HG03280 (cell line): ENCODE data around the gene POLDIP3.
A peak's percentile ranks its signal among the peaks of the same experiment; 100 is the strongest.
"Not testable (repeated sequence)": the region's sequence is repeated elsewhere in the genome, so short reads cannot be mapped to it uniquely, and the experiment has no call there.

ENCODE experiments used
- ATAC-seq: cut with Tn5 transposase; IDR thresholded peaks from one replicate; pipeline ENCODE4 v1.9.1; 2021; ENCODE audit warnings: mild to moderate bottlenecking, moderate library complexity; ENCODE audit not compliant: unreplicated experiment

Gene POLDIP3

DNA sequence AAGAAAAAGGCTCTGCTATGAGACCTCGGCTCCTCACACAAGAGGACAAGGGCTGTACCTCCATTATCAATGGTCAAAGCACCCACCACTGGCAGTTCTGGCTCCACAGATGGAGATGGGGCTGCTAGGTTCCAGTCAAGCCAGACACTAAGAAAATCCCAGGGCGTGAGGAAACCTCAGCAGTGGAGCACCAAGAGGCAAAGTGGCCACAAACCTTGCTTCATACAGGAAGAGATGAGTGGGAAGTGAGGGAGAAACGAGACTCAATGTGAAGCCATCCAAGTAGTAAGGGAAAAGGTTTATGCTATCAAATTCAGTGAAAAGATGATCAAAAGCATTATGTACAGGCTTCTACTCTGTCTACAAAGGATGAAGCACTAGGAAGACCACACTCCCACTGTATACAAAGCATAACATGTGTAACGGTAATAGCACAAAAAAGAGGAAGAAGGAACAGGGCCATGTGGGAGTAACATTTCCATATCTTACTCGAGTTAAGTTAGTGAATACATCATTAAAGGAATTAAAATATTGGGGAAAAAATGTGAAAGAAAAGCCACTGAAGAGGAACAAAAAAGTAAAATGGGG is 27.0 kb downstream of the POLDIP3 start:
- ATAC-seq = no peak

DNA sequence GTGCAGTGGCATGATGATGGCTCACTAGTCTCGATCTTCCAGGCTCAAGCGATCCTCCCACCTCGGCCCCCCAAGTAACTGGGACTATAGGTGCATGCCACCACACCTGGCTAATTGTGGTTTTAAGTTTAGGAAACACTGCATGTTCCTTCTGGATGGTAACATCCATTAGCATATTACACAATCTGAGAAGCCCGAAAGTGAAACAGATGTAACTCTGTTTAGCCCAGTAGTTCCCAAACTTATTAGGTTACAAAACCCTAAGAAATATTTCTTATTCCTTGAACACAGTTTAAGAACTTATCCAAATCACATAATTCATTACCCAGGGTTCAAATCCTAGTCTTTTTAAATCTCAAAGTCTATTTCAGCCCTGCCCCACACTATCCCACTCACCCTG is 28.3 kb downstream of the POLDIP3 start:
- ATAC-seq = no peak

- no peak for ATAC-seq
Measured at GRCh38 chr22:42585096-42585495, 29.6 kb downstream of the POLDIP3 start.

- ATAC-seq = no peak
Measured at GRCh38 chr22:42584364-42584940, 30.2 kb downstream of the POLDIP3 start.

GRCh38 chr22:42582987-42583386 is 31.7 kb downstream of the POLDIP3 start:
- no peak for ATAC-seq

- ATAC-seq = peak; percentile 68
Measured at GRCh38 chr22:42581762-42582716, 32.6 kb downstream of the POLDIP3 start.

DNA sequence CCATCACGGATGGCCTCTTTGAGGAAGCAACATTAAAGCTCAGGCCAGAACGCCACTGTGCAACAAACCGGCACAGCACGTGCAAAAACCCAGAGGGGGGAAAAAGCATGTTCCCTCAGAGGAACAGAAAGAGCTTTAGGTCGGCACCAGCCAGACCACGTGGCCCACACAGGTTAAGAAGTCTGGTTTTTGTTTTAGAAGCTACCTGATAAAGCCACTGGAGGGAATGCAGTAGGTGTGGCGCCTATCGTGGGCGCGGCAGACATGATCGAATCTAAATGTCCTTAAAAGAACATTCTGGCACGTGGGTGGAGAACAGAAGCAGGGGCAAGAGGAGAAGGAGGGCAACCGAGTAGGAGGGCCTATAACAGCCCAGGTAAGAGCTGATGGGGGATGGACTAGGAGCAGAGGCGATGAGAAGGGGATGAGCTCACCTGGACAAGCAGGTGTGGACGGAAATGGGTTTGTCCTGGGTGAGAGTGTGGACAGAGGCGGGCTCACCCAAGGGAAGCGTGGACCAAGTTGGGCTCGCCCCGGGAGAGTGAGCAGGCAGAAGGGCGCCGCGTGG is 33.4 kb downstream of the POLDIP3 start:
- ATAC-seq = not testable (repeated sequence)

GRCh38 chr22:42580040-42580439 is 34.6 kb downstream of the POLDIP3 start:
- ATAC-seq = not testable (repeated sequence)

DNA sequence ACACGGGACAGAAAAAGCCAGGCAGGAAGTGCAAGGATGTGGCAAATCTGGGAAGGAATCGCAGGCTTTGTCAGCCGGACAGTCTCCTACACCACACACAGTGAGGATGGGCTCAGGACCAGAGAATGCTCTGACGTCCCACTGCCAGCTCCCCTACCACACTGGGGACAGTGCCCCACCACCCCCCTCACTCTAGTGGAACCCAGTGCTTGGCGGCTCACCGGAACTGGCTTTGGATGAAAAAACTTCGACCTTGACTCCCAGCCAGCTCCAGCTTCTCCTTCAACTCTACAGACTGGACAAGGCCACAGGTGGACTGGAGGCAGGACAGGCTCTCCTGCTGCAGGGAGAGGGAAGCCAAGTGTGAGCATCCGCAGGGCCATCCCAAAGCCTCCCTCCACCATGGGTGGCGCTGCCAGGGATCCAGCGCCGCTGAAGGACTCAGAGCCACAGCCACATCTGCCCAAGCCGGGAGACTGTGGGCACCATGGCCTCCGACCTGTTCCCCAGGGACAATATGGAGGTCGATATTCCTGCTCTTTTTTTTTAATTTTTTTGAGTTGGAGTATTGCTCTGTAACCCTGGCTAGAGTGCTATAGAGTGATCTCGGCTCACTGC is 37.0 kb downstream of the POLDIP3 start:
- ATAC-seq = no peak

DNA sequence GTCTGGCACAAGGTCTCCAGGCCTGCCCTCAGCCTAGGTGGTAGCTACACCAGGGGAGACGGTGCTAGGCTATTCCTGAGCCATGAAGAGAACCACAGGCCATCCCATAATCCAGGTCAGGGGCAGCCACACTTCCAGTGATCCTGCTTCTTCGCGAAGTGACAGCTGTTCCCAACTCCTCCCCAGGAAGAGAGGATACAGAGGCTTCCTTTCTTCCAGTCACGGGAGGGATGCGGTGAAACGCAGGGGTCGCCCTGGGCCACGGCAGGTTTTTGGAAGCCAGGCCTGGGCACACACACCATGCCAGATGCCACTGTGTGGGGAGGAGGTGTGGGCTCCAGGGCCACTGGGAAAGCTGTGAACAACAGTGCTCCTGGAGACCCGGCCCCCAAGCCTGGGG is 37.5 kb downstream of the POLDIP3 start:
- not testable (repeated sequence) for ATAC-seq

DNA sequence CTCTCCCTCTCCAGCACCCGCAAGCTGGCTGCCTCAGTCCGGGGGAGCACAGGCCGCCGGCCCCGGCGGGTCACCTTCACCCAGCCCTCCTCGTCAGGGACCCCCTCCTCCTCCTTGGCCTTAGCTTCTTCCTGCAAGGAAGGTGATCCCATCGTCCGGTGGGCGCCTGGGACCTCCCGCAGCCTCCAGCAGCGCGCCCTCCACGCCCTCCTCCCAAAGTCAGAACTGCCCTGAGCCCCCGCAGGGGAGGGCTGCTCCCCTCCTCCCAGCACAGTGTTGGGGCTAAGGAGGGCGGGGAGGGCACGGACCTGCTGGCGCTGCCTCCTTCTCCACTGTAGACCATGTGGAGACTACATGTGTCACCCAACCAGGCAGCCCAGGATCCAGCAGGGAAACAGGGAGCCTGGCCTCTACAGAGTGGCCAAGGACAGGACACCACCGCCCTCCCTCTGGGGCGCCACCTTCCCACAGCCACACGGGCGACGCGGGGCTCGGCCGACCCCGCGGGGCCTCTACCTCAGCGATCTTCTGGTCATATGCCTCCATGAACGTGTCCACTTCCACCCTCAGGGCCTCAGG is 38.6 kb downstream of the POLDIP3 start:
- not testable (repeated sequence) for ATAC-seq

GRCh38 chr22:42574468-42574867 is 40.2 kb downstream of the POLDIP3 start:
- ATAC-seq = not testable (repeated sequence)

GRCh38 chr22:42574046-42574445 is 40.6 kb downstream of the POLDIP3 start:
- ATAC-seq = not testable (repeated sequence)

- ATAC-seq = not testable (repeated sequence)
Measured at GRCh38 chr22:42571068-42571467, 43.6 kb downstream of the POLDIP3 start.

GRCh38 chr22:42570580-42570979 is 44.1 kb downstream of the POLDIP3 start:
- ATAC-seq = not testable (repeated sequence)

DNA sequence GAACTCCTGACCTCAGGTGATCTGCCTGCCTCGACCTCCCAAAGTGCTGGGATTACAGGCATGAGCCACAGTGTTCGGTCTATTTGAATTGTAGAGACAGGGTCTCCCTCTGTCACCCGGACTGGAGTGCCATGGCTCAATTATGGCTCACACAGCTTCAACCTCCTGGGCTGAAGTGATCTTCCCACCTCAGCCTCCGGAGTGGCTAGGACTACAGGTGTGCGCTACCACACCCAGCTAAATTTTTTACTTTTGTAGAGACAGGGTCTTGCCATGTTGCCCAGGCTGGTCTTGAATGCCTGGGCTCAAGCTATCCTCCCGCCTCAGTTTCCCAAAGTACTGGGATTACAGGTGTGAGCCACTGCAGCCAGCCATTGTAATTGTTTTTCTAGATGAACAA is 46.7 kb downstream of the POLDIP3 start:
- not testable (repeated sequence) for ATAC-seq

DNA sequence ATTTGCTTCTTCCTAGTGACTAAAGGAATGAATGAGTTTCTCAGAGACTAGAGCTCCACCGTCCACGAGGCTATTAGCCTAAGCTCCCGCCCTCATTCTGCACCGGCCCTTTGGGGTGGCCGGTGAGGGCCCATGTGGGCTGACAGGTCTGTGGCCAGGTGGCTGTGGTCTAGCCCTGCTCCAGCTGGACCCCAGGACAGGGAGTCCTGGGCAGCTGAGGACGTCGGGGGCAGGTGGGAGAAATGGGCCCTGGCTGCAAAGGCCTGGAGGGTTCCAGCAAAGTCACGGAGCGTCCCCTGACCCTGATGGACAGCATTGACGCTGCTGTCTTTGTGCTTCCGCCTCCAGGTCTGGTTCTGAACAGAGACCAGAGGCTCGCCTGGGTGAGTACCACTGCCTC is 48.7 kb downstream of the POLDIP3 start:
- no peak for ATAC-seq

DNA sequence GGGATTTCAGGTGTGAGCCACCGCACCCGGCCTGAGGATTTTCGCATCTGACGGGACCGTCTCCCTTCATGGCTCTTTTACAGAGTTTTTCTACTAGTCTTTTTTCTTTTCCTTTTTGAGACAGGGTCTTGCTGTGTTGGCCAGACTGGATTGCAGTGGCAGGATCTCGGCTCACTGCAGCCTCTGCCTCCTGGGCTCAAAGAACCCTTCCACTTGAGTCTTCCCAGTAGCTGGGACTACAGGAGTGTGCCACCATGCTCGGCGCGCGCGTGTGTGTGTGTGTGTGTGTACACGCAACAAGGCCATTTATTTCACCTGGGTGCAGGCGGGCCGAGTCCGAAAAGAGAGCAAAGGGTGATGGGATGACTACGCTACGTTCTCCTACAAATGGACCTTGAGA is 50.0 kb downstream of the POLDIP3 start:
- no peak for ATAC-seq

DNA sequence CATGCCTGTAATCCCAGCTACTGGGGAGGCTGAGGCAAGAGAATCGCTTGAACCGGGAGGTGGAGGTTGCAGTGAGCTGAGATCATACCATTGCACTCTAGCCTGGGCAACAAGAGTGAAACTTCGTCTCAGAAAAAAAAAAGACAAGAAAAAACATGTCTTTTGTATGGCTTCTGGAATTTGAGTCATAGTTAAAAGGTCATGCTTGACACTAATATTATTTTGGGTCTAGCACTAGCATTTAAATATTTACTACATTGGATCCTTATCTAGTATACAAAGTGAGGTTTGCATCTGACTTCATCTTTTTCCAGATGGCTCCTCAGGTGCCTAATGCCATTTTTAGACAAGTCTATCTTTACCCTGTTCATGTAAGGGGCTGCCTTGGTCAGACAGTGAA is 50.7 kb downstream of the POLDIP3 start:
- ATAC-seq = not testable (repeated sequence)

- no peak for ATAC-seq
Measured at GRCh38 chr22:42562684-42563083, 52.0 kb downstream of the POLDIP3 start.

GRCh38 chr22:42562279-42562678 is 52.4 kb downstream of the POLDIP3 start:
- ATAC-seq = no peak
